ENCODE results near the gene SPG7. TPM values are rescaled to one million over a fixed set of nuclear protein-coding genes. Genes with fewer than 3 reads are reported as not detected.

SPG7 gene
- total and polyA plus RNA-seq, 9 of the 15 experiments (the other 6 are each of a cell fraction or from before 2014, with no cell fraction given), result 5.8 to 89.1 (median 49.4) TPM

DNA sequence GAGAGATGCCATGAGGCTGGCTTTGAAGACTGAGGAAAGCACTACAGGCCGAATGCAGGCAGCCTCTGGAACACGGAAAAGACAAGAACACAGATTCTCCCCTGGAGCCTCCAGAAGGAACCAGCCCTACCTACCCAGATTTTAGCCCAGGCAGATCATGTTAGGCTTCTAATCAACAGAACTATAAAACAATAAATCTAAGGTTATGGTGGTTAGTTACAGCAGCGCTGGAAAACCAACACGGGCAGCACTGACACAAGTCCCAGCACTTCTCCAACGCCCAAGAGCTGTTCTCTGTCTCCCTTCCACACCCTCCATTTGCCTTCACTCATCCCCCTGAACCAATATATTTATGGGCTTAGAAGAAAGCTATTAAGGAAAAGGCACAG, 25.4 kb upstream of the SPG7 start:
- no TSS peak for BruUV-seq (replicated peaks)
- Histone ChIP-seq H3K79me2 (ENCODE audit: control insufficient read depth, insufficient read depth, low read length) (peaks cover 100% of the 10 kb centered on the region), H3K9me3 (replicated peaks; ENCODE audit: control insufficient read depth, insufficient read depth, low read depth, low read length) (no peaks in the 10 kb centered on the region), H2AFZ (ENCODE audit: low read depth, low read length) (no peak overlapping the region), H3K9me1 (ENCODE audit: control insufficient read depth, insufficient read depth, low read length) (peaks cover 6% of the 10 kb centered on the region), H4K20me1 (replicated peaks; ENCODE audit: control insufficient read depth, insufficient read depth, low read length) (peaks cover 83% of the 10 kb centered on the region), H3K27ac (ENCODE audit: extremely low read depth, low read depth, low read length) (no peak overlapping the region), H3K9ac (ENCODE audit: insufficient read depth in 1 of 2, low read depth in 2 of 2, low read length in 2 of 2) (peak overlapping the region in 1 of 2 experiments; percentile 74; a peak in 2 of 4 replicates), H3K4me3 (no peak overlapping the region), H3K4me2 (ENCODE audit: insufficient read depth, low read length) (peak overlapping the region; percentile 14; the same call in 1 of the 2 replicates), H3K4me1 (replicated peaks in 1 of 2; ENCODE audit: control insufficient read depth in 2 of 2, insufficient read depth in 2 of 2, low read length in 2 of 2) (peaks cover 32 to 57% of the 10 kb centered on the region in 2 experiments), H3K36me3 (ENCODE audit: control insufficient read depth, insufficient read depth, low read length) (peaks cover 58% of the 10 kb centered on the region), H3K27me3 (ENCODE audit: control insufficient read depth in 2 of 2, insufficient read depth in 2 of 2, low read length in 2 of 2) (no peaks in the 10 kb centered on the region)
- ChIA-PET CTCF (ENCODE audit: low intra/inter-chr PET ratio) (no interaction called here), POLR2A (interaction anchor here (0.6 to 1.8 kb wide), 4 partner anchors 8 to 85 kb away, joined by 3 to 9 read pairs (median 6); no protein-coding TSS in a partner anchor)
- FAIRE-seq (no peak), DNase-seq (ENCODE audit: extremely low read depth in 1 of 4, low spot score in 3 of 4) (no peak), ATAC-seq (no peak)
- 53% methylated on average over 5 of the region's 5 CpGs for WGBS (ENCODE audit: insufficient coverage, low coverage, missing lambda C conversion rate)
- in situ Hi-C loops (cut with MboI), result no loop called here
- TF ChIP-seq BRD9 (IDR thresholded peaks at IDR 0.05; ENCODE audit: low read depth, partially characterized antibody), result no peak
- TF ChIP-seq RBFOX2 (IDR thresholded peaks at IDR 0.05; ENCODE audit: low read depth, low read length), result 0 out of 2 replicates have a peak, but pooled peaks have one; percentile 26
- intact Hi-C loops (cut with micrococcal nuclease), result no loop called here

DNA sequence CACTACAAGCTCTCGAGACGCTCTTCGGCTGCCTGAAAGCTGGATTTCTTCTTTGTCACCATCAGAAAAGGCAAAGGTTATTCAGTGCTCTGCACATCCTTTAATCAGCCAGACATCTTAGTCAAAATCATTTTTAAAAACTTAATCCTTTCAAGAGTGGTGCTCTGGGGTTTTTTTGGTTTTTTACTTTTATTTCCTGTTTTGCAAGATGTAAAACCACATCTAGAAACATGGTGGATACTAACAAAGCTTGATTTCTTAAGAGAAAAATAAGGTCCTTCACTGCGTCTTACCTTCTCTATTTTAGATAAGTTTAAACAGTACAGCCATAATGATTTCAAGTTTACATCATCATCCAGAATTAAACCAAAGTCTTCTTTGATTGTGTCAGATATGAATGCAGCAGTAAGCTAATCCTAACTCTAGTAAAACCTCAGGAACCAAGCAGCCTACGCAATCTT, 24.1 kb upstream of the SPG7 start:
- no TSS peak for BruUV-seq (replicated peaks)
- intact Hi-C loops (cut with micrococcal nuclease) (no loop called here), in situ Hi-C loops (cut with MboI) (no loop called here)
- ATAC-seq, result no peak
- peaks cover 25 to 49% of the 10 kb centered on the region in 2 experiments for H3K4me1 ChIP-seq (replicated peaks in 1 of 2; ENCODE audit: control insufficient read depth in 2 of 2, insufficient read depth in 2 of 2, low read length in 2 of 2)
- CTCF ChIA-PET (ENCODE audit: low intra/inter-chr PET ratio), result no interaction called here
- H3K79me2 ChIP-seq (ENCODE audit: control insufficient read depth, insufficient read depth, low read length), result peaks cover 100% of the 10 kb centered on the region
- peaks cover 59% of the 10 kb centered on the region for H3K36me3 ChIP-seq (ENCODE audit: control insufficient read depth, insufficient read depth, low read length)
- H4K20me1 ChIP-seq (replicated peaks; ENCODE audit: control insufficient read depth, insufficient read depth, low read length), result peaks cover 83% of the 10 kb centered on the region
- H3K4me2 ChIP-seq (ENCODE audit: insufficient read depth, low read length), result no peak overlapping the region
- 94% methylated on average over 5 of the region's 5 CpGs for WGBS (ENCODE audit: insufficient coverage, low coverage, missing lambda C conversion rate)
- peaks cover 6% of the 10 kb centered on the region for H3K9me1 ChIP-seq (ENCODE audit: control insufficient read depth, insufficient read depth, low read length)
- TF ChIP-seq, protein P1, sequence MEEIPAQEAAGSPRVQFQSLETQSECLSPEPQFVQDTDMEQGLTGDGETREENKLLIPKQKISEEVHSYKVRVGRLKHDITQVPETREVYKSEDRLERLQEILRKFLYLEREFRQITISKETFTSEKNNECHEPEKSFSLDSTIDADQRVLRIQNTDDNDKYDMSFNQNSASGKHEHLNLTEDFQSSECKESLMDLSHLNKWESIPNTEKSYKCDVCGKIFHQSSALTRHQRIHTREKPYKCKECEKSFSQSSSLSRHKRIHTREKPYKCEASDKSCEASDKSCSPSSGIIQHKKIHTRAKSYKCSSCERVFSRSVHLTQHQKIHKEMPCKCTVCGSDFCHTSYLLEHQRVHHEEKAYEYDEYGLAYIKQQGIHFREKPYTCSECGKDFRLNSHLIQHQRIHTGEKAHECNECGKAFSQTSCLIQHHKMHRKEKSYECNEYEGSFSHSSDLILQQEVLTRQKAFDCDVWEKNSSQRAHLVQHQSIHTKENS (CRISPR knock-in tag; IDR thresholded peaks at IDR 0.05), result no peak
- TF ChIP-seq EP400 (IDR thresholded peaks at IDR 0.05), result peak; percentile 13; the same call in 1 of the 2 replicates
- H3K27ac ChIP-seq (ENCODE audit: extremely low read depth, low read depth, low read length), result no peak overlapping the region
- H3K27me3 ChIP-seq (ENCODE audit: control insufficient read depth in 2 of 2, insufficient read depth in 2 of 2, low read length in 2 of 2), result no peaks in the 10 kb centered on the region
- POLR2A ChIA-PET, result no interaction called here
- H2AFZ ChIP-seq (ENCODE audit: low read depth, low read length), result no peak overlapping the region
- H3K4me3 ChIP-seq, result no peak overlapping the region
- no peak for FAIRE-seq
- DNase-seq (ENCODE audit: extremely low read depth in 1 of 4, low spot score in 3 of 4), result no peak
- no peaks in the 10 kb centered on the region for H3K9me3 ChIP-seq (replicated peaks; ENCODE audit: control insufficient read depth, insufficient read depth, low read depth, low read length)
- no peak overlapping the region for H3K9ac ChIP-seq (ENCODE audit: insufficient read depth in 1 of 2, low read depth in 2 of 2, low read length in 2 of 2)
